ENCODE data around the gene CDT1.
"Not testable (repeated sequence)": the region's sequence is repeated elsewhere in the genome, so short reads cannot be mapped to it uniquely, and the experiment has no call there.

The CDT1 gene

GRCh38 chr16:88785106-88785924 is 18.3 kb upstream of the CDT1 start, which contains the start of gene PIEZO1:
Gene PIEZO1, minus strand, starts transcription at chr16:88785220. Its CDS starts 256 bp downstream, at chr16:88784964.
- no peaks in the 10 kb centered on the region for H3K9me3 Mint-ChIP-seq
- peaks cover 76% of the 10 kb centered on the region for H3K27me3 Mint-ChIP-seq (ENCODE audit: low read depth, poor library complexity)
- H3K27ac Mint-ChIP-seq: no peak within 1 kb of the TSS
- H3K4me1 Mint-ChIP-seq: peaks cover 16% of the 10 kb centered on the region
- no peaks in the 10 kb centered on the region for H3K36me3 Mint-ChIP-seq (ENCODE audit: low read depth)
- TF ChIP-seq CTCF (IDR thresholded peaks at IDR 0.05): peak; percentile 51
- peak; percentile 73 for DNase-seq
- peak within 1 kb of the TSS; percentile 76 for H3K4me3 Mint-ChIP-seq

- Mint-ChIP-seq H3K4me3 (no peak overlapping the region), H3K36me3 (ENCODE audit: low read depth) (no peaks in the 10 kb centered on the region), H3K4me1 (peaks cover 23% of the 10 kb centered on the region), H3K27ac (no peak overlapping the region), H3K9me3 (no peaks in the 10 kb centered on the region), H3K27me3 (ENCODE audit: low read depth, poor library complexity) (peaks cover 61% of the 10 kb centered on the region)
- no peak for DNase-seq
- no peak for TF ChIP-seq CTCF (IDR thresholded peaks at IDR 0.05)
These were observed 15.8 kb upstream of the CDT1 start for GRCh38 chr16:88787579-88788314.

- Mint-ChIP-seq H3K27me3 (ENCODE audit: low read depth, poor library complexity) (peaks cover 52% of the 10 kb centered on the region), H3K4me1 (peaks cover 22% of the 10 kb centered on the region)
- H3K9me3 Mint-ChIP-seq; H3K36me3 Mint-ChIP-seq (ENCODE audit: low read depth); H3K4me3 Mint-ChIP-seq; DNase-seq; H3K27ac Mint-ChIP-seq: not testable (repeated sequence)
These were observed 14.8 kb upstream of the CDT1 start for GRCh38 chr16:88788749-88789148.

- no peak for DNase-seq
- no peak for TF ChIP-seq CTCF (IDR thresholded peaks at IDR 0.05)
- Mint-ChIP-seq H3K27me3 (ENCODE audit: low read depth, poor library complexity) (peaks cover 52% of the 10 kb centered on the region), H3K36me3 (ENCODE audit: low read depth) (no peaks in the 10 kb centered on the region), H3K4me3 (no peak overlapping the region), H3K4me1 (peaks cover 24% of the 10 kb centered on the region), H3K27ac (no peak overlapping the region), H3K9me3 (no peaks in the 10 kb centered on the region)
These were observed 14.0 kb upstream of the CDT1 start for GRCh38 chr16:88789594-88789993.

GRCh38 chr16:88790312-88791211 is 13.0 kb upstream of the CDT1 start:
- Mint-ChIP-seq H3K9me3 (no peaks in the 10 kb centered on the region), H3K4me1 (peaks cover 24% of the 10 kb centered on the region), H3K36me3 (ENCODE audit: low read depth) (no peaks in the 10 kb centered on the region), H3K27me3 (ENCODE audit: low read depth, poor library complexity) (peaks cover 53% of the 10 kb centered on the region), H3K27ac (no peak overlapping the region), H3K4me3 (no peak overlapping the region)
- no peak for TF ChIP-seq CTCF (IDR thresholded peaks at IDR 0.05)
- DNase-seq: peak; percentile 34
